GM06990 (cell line): ENCODE data around the gene NOVA1.

Source experiments
- DNase-seq: peaks from one replicate; pipeline ENCODE4 v3.0.0-alpha.2; 2011; ENCODE audit not compliant: insufficient read length; ENCODE audit errors: extremely low read depth
- H3K27me3 ChIP-seq: replicated peaks from 2 replicates; pipeline ENCODE4 v1.6.0; 2011; ENCODE audit warnings: low read length; ENCODE audit not compliant: control insufficient read depth, insufficient read depth
- H3K36me3 ChIP-seq: 2 replicates; pipeline ENCODE4 v1.5.1; 2011; ENCODE audit warnings: low read length; ENCODE audit not compliant: control insufficient read depth, insufficient read depth
- H3K4me3 ChIP-seq: replicated peaks from 2 replicates; pipeline ENCODE4 v1.5.1; 2011; ENCODE audit warnings: low read depth, mild to moderate bottlenecking, control low read depth, low read length
- CTCF ChIP-seq: IDR thresholded peaks from 2 replicates; pipeline ENCODE4 v1.5.1; 2011; ENCODE audit warnings: low read length, control low read depth, mild to moderate bottlenecking, inconsistent platforms; ENCODE audit not compliant: insufficient read depth, poor library complexity, severe bottlenecking

The NOVA1 gene

GRCh38 chr14:26478967-26479366, 118.9 kb downstream of the NOVA1 start:
- H3K4me3 ChIP-seq: no peak overlapping the region
- no peaks in the 10 kb centered on the region for H3K27me3 ChIP-seq
- no peaks in the 10 kb centered on the region for H3K36me3 ChIP-seq
- no peak for DNase-seq
- no peak for TF ChIP-seq CTCF

GRCh38 chr14:26466862-26467261, 131.0 kb downstream of the NOVA1 start:
- H3K27me3 ChIP-seq: no peaks in the 10 kb centered on the region
- H3K36me3 ChIP-seq: no peaks in the 10 kb centered on the region
- H3K4me3 ChIP-seq: no peak overlapping the region
- no peak for TF ChIP-seq CTCF
- no peak for DNase-seq

- Histone ChIP-seq H3K36me3 (no peaks in the 10 kb centered on the region), H3K27me3 (no peaks in the 10 kb centered on the region), H3K4me3 (no peak overlapping the region)
- DNase-seq: no peak
- no peak for TF ChIP-seq CTCF
Measured at GRCh38 chr14:26463136-26463535, 134.7 kb downstream of the NOVA1 start.

- DNase-seq: no peak
- no peak for TF ChIP-seq CTCF
- Histone ChIP-seq H3K4me3 (no peak overlapping the region), H3K36me3 (no peaks in the 10 kb centered on the region), H3K27me3 (no peaks in the 10 kb centered on the region)
Measured at GRCh38 chr14:26454105-26454504, 143.7 kb downstream of the NOVA1 start.

- H3K27me3 ChIP-seq: no peaks in the 10 kb centered on the region
- DNase-seq: no peak
Measured at GRCh38 chr14:26448181-26448855, 149.5 kb downstream of the NOVA1 start.

More at GRCh38 chr14:26448181-26448855, 149.5 kb downstream of the NOVA1 start:
- Histone ChIP-seq H3K36me3 (no peaks in the 10 kb centered on the region), H3K4me3 (no peak overlapping the region)
- TF ChIP-seq CTCF: no peak
